Peyer's patch (tissue), 4 donors: ENCODE data around the gene NFYC. TPM values are rescaled to one million over a fixed set of nuclear protein-coding genes. Genes with fewer than 3 reads are reported as not detected.
A peak's percentile ranks its signal among the peaks of the same experiment; 100 is the strongest.

Experiments
- DNase-seq, 3 donors: peaks; one replicate each; pipeline ENCODE4 v3.0.0-alpha.2; 2017 to 2019
- H3K27ac ChIP-seq, 4 donors: fragments of 200-600 bp; sonication (generic); one replicate each; pipeline ENCODE4 v1.5.1; 2016 to 2019
- H3K27me3 ChIP-seq, 2 donors: fragments of 200-600 bp; sonication (generic); one replicate each; pipeline ENCODE4 v1.5.1; 2019
- H3K36me3 ChIP-seq, 3 donors: fragments of 200-600 bp; sonication (generic); one replicate each; pipeline ENCODE4 v1.5.1; 2016 to 2019
- H3K4me1 ChIP-seq, 4 donors: fragments of 200-600 bp; sonication (generic); one replicate each; pipeline ENCODE4 v1.5.1; 2016 to 2019
- H3K4me3 ChIP-seq, 4 donors: fragments of 200-600 bp; sonication (generic); 1 replicate in 3 of 4; 2 replicates in 1 of 4; pipeline ENCODE4 v1.5.1; 2016 to 2019; ENCODE audit warnings: mild to moderate bottlenecking in 1 of 4
- H3K9me3 ChIP-seq, 4 donors: fragments of 200-600 bp; sonication (generic); one replicate each; pipeline ENCODE4 v1.5.1; 2016 to 2019; ENCODE audit warnings: mild to moderate bottlenecking in 1 of 4
- POLR2A ChIP-seq, 2 donors: fragments of 450-650 bp; IDR thresholded peaks; one replicate each; pipeline ENCODE4 v1.5.1; 2017; ENCODE audit warnings: antibody characterized with exemption in 2 of 2, mild to moderate bottlenecking in 2 of 2, moderate library complexity in 2 of 2
- total RNA-seq, 4 donors: library from RNA; depleted of rRNA; stranded (reverse); fragments of >200 nt; gene quantifications; one replicate each; pipeline ENCODE4 v1.1.0, GENCODE V29; 2016
- TF ChIP-seq, protein P1 (sequence below), 6 experiments: fragments of 450-650 bp in 4 of 6; fragments of 200-600 bp in 2 of 6; sonication (generic) in 1 of 6; IDR thresholded peaks; one replicate each; pipeline ENCODE4 v1.5.1; 2017 to 2019; ENCODE audit warnings: antibody characterized with exemption in 6 of 6, mild to moderate bottlenecking in 3 of 6, moderate library complexity in 1 of 6

Gene NFYC
- total RNA-seq, 4 donors from 2014 or later, result 53.1 to 122 (median 65.0) TPM

DNA sequence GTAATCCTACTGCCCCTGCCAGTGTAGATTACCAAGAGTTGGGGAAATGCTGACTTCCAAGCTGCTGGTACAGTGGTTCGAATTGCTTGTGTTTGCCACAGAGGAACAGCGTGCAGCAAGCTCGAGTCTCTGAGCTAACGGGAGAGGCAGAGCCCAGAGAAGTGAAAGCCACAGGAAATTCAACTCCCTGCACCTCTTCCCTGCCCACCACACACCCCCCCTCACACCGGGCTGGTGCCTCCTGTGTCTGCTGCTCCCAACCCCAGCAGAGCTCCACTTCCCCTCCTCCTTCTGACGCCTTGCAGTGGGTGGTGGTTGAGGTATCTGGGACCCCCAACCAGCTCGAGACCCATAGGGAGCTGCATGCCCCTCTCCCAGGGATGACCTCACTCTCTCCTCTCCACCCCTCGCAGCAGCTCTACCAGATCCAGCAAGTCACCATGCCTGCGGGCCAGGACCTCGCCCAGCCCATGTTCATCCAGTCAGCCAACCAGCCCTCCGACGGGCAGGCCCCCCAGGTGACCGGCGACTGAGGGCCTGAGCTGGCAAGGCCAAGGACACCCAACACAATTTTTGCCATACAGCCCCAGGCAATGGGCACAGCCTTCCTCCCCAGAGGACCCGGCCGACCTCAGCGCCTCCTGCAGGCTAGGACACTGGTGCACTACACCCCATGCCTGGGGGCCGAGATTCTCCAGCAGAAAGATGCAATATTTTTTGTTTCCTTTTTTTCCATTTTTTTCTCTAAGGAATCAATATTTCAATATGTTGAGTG, 79.0 kb downstream of the NFYC start:
- H3K27ac ChIP-seq, result no peak overlapping the region
- H3K4me3 ChIP-seq, result no peak overlapping the region
- DNase-seq, result peak in 1 of 3 donors; percentile 38
- TF ChIP-seq, protein P1, sequence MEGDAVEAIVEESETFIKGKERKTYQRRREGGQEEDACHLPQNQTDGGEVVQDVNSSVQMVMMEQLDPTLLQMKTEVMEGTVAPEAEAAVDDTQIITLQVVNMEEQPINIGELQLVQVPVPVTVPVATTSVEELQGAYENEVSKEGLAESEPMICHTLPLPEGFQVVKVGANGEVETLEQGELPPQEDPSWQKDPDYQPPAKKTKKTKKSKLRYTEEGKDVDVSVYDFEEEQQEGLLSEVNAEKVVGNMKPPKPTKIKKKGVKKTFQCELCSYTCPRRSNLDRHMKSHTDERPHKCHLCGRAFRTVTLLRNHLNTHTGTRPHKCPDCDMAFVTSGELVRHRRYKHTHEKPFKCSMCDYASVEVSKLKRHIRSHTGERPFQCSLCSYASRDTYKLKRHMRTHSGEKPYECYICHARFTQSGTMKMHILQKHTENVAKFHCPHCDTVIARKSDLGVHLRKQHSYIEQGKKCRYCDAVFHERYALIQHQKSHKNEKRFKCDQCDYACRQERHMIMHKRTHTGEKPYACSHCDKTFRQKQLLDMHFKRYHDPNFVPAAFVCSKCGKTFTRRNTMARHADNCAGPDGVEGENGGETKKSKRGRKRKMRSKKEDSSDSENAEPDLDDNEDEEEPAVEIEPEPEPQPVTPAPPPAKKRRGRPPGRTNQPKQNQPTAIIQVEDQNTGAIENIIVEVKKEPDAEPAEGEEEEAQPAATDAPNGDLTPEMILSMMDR (IDR thresholded peaks at IDR 0.05), result no peak
- no peak for TF ChIP-seq POLR2A (IDR thresholded peaks at IDR 0.05)
- H3K9me3 ChIP-seq, result no peaks in the 10 kb centered on the region
- H3K36me3 ChIP-seq, result peaks cover 0 to 74% (median 0%) of the 10 kb centered on the region in 3 donors
- peaks cover 0 to 7% (median 0%) of the 10 kb centered on the region in 4 donors for H3K4me1 ChIP-seq
- H3K27me3 ChIP-seq, result no peaks in the 10 kb centered on the region

DNA sequence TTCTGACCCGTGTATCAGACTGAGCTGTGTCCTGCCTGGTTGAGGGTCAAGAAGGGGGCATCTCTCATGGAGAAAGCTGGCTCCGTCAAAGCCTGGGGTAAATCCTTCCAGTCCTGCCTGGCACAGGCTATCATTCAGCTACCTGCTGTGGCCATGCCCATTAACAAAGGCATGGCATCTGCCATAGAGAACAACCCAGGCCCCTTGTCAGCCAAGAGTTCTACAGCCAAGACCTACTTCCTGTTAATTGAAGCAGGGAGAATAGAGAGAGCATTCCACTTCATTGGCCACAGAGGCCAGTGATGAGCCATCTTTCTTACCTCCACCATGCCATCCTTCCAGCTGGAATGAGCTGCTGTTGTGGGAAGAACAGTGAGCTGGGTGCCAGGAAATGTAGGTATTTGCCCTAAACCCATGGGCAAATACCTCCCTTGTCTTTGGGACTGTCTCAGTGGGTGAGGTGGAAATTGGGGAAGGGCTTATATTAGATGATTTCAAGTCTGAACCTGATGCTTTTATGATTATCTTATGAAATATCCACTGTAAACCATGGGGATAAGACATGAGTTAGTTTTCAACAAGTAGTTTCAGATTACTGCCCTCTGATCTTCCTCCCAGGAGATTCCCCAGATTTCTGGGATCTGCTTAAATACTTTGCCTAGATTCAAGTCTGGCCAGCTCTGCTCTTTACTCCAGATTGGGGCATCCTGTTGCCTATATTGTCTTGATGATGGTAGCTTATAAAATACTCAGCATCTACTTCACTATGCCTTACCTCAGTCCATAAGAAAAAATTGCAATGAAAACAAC, 80.8 kb downstream of the NFYC start:
- H3K4me1 ChIP-seq, result peaks cover 0 to 7% (median 0%) of the 10 kb centered on the region in 4 donors
- TF ChIP-seq POLR2A (IDR thresholded peaks at IDR 0.05), result no peak
- TF ChIP-seq, protein P1 (IDR thresholded peaks at IDR 0.05), result no peak
- no peak for DNase-seq
- no peaks in the 10 kb centered on the region for H3K27me3 ChIP-seq
- H3K4me3 ChIP-seq, result no peak overlapping the region
- H3K9me3 ChIP-seq, result no peaks in the 10 kb centered on the region
- H3K36me3 ChIP-seq, result peaks cover 0 to 66% (median 0%) of the 10 kb centered on the region in 3 donors
- no peak overlapping the region for H3K27ac ChIP-seq

DNA sequence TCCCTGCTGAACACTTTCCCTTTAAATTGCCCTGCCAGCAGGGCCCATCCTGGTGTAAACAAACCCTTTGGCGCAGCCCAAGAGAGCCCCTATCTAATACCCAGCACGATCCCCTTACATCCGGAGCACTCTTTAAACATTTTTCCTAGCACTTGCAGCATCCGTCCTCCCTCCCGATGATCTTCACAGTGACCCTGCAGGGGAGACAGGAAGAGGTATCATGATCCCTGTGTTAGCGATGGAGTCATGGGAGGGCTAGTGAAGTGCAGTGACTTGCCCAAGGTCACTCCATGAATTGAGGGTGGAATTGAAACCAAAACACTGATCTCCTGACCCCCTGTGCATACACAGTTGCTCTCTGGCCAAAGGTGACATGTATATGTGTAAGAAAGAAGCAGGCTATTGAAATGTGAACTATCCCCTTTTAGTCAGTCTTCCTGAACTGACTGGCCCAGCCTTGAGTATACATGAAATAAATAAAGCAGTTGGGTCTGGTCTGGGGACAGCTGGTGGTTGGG, 82.3 kb downstream of the NFYC start:
- no peak for TF ChIP-seq POLR2A (IDR thresholded peaks at IDR 0.05)
- TF ChIP-seq, protein P1 (IDR thresholded peaks at IDR 0.05), result no peak
- Histone ChIP-seq H3K36me3 (peaks cover 0 to 51% (median 0%) of the 10 kb centered on the region in 3 donors), H3K27me3 (no peaks in the 10 kb centered on the region), H3K4me1 (peaks cover 0 to 7% (median 0%) of the 10 kb centered on the region in 4 donors), H3K9me3 (no peaks in the 10 kb centered on the region), H3K4me3 (no peak overlapping the region), H3K27ac (peak overlapping the region in 1 of 4 donors; percentile 45)
- DNase-seq, result no peak

DNA sequence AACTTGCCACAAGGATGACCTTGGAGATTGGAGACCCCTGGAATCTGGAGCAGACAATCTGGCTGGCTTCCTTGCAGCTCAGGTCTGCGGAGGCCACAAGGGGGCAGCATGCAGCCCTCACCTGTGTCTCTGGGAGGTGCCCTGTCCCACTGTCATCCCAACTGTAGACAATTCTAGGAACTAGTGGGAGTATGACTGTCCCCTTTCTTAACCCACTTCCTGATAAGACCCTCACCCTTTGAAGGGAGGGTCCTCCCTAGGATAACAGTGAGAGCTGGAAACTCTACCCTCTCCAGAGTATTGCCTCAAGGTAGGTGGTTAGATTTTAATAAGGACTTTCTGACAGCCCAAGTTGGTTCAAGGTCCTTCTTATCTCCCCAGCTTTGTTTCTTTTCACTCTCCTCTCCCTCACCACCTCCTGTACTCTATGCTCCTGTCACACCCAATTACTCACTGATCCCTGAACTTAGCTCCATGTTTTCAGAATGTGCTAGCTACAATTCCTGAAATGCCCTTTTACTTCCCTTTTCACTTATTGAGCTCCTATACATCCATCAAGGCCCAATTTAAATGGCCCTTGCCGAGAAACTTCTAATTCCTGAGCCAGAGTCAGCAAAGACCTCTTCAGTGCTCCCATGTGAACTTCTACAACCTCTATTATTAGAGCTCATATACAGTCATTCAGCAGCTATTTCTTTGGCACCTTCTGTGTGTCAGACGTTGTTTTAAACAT, 82.9 kb downstream of the NFYC start:
- Histone ChIP-seq H3K4me1 (peaks cover 0 to 7% (median 0%) of the 10 kb centered on the region in 4 donors), H3K27me3 (no peaks in the 10 kb centered on the region), H3K36me3 (peaks cover 0 to 45% (median 0%) of the 10 kb centered on the region in 3 donors), H3K27ac (peak overlapping the region in 1 of 4 donors; percentile 45), H3K4me3 (no peak overlapping the region), H3K9me3 (no peaks in the 10 kb centered on the region)
- DNase-seq, result peak; percentile 68 to 83 (median 70)
- no peak for TF ChIP-seq POLR2A (IDR thresholded peaks at IDR 0.05)
- TF ChIP-seq, protein P1 (IDR thresholded peaks at IDR 0.05), result peak; percentile 60 to 77 (median 64)
